Sciatic nerve (tissue), 2 donors: ENCODE measurements around the gene TCIRG1. TPM values are rescaled to one million over a fixed set of nuclear protein-coding genes. Genes with fewer than 3 reads are reported as not detected.
"Not testable (repeated sequence)": the region's sequence is repeated elsewhere in the genome, so short reads cannot be mapped to it uniquely, and the experiment has no call there.

Source experiments
- ATAC-seq: fragments of 200-7000 bp; cut with Tn5 transposase; one replicate; pipeline ENCODE4 v1.9.1; 2020; ENCODE audit warnings: mild to moderate bottlenecking, moderate library complexity
- DNase-seq: peaks from one replicate; pipeline ENCODE4 v3.0.0-alpha.2; 2020; ENCODE audit warnings: low spot score
- intact Hi-C: fragments of 100-400 bp; cut with DNase I; formaldehyde crosslinking; loops from one replicate; pipeline ENCODE4 v1.14.2; 2022
- total RNA-seq: library from RNA; stranded (reverse); fragmentation: NEBNext Ultra II Directional; extraction: Animal tissue kit (Norgen Biotek cat#: 25700); gene quantifications from one replicate; pipeline ENCODE4 v1.2.1, GENCODE V29; 2021
- donor health status: DM: no; HTN: no; CAD: no.
- donor health status: DM: no; HTN: no; CAD: no.

Gene TCIRG1
- total RNA-seq, 1 donor from 2014 or later: 128 TPM

DNA sequence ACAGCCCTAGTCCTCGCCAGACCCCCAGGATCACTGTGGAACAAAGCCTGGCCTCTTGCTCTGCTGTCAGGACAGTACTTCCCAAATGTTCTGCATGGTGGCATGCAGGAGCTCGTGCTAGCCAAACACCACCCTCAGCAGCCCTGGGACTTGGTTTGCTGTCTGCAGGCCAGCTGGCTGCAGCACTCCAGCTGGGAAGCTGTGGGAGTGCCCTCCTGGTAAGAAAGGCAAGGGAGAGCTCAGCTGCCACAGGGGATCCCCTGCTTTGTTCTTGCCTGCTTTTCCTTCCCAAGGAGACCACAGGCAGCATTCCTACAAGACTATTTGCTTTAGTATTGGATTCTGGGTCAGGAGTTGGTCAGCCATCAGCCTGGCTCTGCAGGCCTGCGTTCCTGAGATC is 27.9 kb downstream of the TCIRG1 start:
- DNase-seq (no peak), ATAC-seq (no peak)
- intact Hi-C loops: no loop called here

- ATAC-seq: no peak
- intact Hi-C loops: no loop called here
- DNase-seq: no peak
These were observed 29.2 kb downstream of the TCIRG1 start for GRCh38 chr11:68067991-68068390.

DNA sequence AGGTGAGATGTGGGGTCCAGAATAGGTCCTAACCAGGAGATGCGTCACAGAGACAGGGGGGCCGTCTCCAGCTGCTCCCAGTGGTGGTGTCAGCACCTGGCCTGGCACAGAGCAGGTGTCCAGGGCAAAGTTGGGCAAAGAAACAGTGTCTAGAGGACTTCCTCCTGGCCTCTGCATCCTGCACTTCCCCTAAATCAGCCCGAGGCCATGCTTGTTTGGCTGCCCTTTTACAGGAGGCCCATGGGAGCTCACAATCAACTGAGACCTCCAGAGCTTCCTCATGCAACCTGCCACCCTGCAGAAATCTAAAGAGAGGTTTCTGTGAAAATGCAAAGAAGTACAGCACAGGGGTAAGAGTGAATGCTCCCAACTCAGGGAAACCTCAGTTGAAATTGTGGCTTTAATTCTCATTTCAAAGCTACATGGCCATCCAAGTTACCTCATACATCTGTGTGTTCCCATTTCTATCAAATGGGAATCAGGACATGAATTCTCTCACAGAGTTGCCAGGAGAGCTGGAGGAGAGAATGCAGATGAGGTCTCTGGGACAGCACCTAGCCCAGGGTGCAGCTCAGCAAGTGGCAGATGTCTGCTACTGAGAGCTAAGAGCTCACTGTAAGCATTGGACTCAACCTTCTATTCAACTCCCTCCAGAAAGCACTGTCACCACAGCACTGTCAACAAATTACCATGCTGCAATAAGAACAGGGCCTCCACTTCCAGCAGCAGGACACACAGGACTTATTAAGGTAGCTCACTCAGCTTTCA is 32.6 kb downstream of the TCIRG1 start:
- DNase-seq: no peak
- intact Hi-C loops: no loop called here
- no peak for ATAC-seq

DNA sequence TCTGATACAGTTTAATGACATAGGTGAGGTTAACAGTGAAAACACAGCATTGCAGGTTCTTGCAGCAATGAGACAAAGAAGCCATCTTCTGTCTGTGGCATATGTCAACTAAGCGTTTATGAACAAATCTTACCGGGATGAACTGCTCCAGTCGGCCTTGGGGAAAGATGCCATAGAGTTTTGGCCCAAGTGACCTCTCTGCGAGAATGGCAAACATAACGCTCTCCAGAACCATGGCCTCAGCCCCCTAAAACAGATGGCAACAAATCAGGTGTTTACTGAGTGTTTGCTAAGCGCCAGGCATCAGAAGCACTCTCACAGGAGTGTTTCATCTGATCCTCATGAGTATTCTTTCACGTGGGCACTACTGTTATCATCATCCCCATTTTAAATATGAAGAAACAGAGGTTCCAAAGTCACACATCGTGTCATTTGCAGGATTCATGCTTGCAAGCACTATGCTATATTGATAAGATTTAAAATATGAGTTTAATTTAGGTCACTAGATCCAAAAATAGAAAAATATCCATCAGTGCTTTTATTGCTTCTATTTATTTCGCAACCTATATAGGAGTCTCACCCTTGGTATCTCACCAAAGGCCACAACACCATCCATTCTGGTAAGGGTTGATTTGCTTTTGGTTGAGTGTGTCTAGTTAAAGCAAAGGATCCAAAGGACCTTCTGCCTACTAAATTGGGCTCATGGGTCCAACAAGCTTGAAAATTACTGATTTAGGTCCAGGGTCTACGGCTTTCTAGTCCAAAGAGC is 35.9 kb downstream of the TCIRG1 start:
- intact Hi-C loops: no loop called here
- ATAC-seq (no peak), DNase-seq (no peak)

GRCh38 chr11:68076371-68077042 is 37.7 kb downstream of the TCIRG1 start:
- intact Hi-C loops: no loop called here
- no peak for ATAC-seq

GRCh38 chr11:68077617-68078582 is 39.1 kb downstream of the TCIRG1 start:
- ATAC-seq: peak; percentile 34
- DNase-seq: no peak
- intact Hi-C loops: no loop called here

More at GRCh38 chr11:68076371-68077042, 37.7 kb downstream of the TCIRG1 start:
- no peak for DNase-seq

DNA sequence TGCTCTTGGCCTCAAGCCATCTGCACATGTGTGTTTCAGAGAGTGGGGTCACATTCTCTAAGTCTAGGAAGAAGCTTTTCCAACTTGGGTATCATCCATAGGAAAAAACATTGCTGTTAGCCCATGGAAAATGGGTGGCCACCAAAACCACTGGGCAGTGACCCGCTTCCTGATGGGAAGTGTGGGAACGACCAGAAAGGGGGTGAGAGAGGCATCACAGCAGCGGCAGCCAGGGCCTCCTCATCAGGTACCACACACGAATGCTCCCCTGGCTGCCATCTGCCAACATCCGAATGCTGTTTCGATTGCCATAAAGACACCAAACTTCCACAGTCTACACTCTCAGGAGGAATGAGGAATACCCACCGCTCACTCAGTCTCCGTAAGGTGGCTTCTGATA is 42.0 kb downstream of the TCIRG1 start:
- intact Hi-C loops: no loop called here
- no peak for ATAC-seq

DNA sequence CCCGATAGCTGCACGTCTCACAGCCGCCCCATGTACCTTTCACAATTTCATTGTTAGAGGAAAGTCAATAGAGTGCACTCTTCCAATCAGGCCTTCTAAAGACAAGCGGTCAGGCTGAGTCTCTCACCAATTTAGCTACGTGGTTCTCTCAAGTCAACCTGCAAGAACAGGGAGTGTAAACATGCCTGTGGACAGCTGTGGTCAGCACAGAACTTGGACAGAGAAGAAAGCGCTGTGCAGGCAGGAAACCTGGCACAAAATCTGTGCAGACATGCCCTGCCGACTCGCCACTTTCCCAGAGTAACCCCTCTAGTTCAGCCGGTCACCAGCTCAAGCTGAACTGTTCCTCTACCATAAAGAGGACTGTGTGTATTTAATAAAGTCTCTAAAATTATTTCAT is 42.9 kb downstream of the TCIRG1 start:
- intact Hi-C loops: no loop called here
- no peak for DNase-seq
- no peak for ATAC-seq

More for the DNA sequence above, 42.0 kb downstream of the TCIRG1 start:
- no peak for DNase-seq

DNA sequence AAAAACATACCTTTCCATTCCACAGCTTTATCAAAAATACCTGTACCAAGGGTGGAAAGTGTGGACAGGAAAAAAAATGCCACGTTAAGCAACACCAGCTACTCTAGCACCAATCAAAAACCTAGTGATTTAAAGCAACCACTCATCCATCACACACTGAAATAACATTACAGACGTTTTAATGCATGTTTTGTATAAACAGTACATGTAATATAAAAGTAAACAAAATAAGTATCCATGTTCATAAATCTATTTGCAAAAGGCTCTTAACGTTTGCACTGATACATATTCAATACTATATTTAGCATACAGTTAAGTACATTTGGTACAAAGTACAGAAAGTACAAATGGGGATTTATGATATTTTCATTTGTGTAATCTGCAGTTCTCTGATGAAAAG is 43.7 kb downstream of the TCIRG1 start:
- ATAC-seq (no peak), DNase-seq (no peak)
- intact Hi-C loops: no loop called here

GRCh38 chr11:68083517-68083916 is 44.7 kb downstream of the TCIRG1 start:
- DNase-seq (no peak), ATAC-seq (no peak)
- intact Hi-C loops: no loop called here

GRCh38 chr11:68089679-68090078 is 50.9 kb downstream of the TCIRG1 start:
- ATAC-seq: no peak
- DNase-seq: no peak
- intact Hi-C loops: no loop called here

DNA sequence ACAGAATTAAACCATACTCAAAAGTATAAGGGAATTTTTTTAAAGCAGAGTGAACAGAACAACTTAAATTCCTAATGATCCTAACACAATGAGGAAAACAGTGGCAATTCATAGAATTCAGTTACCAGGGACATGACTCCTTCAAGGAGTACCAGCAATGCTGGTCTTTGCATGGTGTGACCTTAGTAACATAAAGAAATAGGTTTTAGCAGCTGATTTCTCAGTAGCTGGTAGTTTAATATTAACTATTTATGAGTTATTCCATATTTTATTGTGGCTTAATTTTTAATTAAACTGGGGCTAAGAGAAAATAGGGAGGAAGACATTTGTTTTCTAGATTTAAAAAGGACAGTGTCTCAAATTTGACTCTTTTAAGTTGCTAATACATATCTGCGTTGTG is 51.5 kb downstream of the TCIRG1 start:
- intact Hi-C loops: no loop called here
- ATAC-seq (no peak), DNase-seq (no peak)

- DNase-seq (no peak), ATAC-seq (no peak)
- intact Hi-C loops: no loop called here
These were observed 51.9 kb downstream of the TCIRG1 start for GRCh38 chr11:68090706-68091105.

GRCh38 chr11:68092411-68092810 is 53.6 kb downstream of the TCIRG1 start:
- intact Hi-C loops: no loop called here
- DNase-seq (no peak), ATAC-seq (no peak)

DNA sequence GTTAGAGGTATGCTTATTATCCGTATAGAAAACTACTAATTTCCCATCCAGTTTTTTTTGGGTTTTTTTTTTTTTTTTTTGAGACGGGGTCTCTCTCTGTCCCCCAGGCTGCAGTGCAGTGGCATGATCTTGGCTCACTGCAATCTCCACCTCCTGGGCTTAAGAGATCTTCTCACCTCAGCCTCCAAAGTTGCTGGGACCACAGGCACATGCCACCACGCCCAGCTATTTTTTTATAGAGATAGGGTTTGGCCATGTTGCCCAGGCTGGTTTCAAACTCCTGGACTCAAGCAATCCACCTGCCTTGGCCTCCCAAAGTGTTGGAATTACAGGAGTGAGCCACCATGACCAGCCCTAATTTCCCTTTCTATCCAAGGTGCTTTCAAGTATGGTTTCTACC is 54.1 kb downstream of the TCIRG1 start:
- intact Hi-C loops, ATAC-seq, DNase-seq: not testable (repeated sequence)

DNA sequence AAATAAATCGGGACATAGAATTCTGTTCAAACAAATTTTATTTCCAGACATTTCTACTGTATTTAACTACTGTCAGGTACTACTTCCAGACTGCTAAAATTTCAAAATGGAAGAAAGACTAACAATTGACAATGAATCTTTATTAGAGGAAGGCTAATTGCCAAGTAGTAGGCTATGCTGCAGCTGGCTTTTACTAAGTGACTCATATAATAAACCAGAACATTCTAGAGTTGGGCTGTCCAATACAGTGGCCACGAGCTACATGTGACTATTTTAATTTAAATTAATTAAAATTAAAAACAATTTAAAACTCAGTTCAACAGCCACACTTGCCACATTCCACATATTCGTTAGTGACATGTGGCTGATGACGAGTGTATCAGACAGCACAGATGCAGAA is 54.7 kb downstream of the TCIRG1 start:
- ATAC-seq: no peak
- DNase-seq: no peak
- intact Hi-C loops: no loop called here

DNA sequence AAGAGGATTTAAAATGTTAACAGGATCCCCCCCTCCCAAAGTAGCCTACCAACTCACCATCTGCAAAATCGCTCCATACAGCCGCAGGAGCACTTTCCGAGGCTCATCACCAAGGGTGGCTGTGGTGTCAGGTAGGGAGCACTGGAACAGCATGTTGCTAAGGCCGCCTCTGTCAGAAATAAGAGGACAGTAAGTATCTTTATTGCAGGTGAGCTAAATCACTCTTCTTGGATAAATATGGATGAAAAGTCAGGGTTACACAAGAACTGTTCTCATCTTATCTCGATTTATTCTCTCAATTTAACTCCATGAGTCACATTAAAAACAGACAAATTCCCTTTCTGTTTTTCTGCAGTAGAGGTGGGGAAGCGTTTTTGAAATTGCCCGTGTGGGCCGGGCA is 58.1 kb downstream of the TCIRG1 start:
- no peak for ATAC-seq
- intact Hi-C loops: no loop called here
- no peak for DNase-seq

DNA sequence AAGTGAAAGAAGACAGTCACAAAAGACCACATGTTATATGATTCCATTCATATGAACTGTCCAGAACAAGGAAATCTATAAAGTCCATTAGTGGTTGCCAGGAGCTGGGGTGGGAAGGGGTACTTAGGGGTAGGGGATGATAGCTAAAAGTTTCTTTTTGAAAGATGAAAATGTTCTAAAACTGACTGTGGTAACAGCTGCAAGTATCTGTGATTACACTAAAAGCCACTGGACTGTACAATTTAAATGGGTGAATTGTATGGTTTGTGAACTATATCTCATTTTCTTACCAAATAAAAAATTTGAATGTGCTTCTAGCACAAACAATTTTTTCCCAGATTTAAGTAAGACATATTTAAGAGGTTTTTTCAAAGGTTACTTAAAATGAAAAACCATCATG is 60.2 kb downstream of the TCIRG1 start:
- no peak for DNase-seq
- intact Hi-C loops: no loop called here

More for the DNA sequence above, 60.2 kb downstream of the TCIRG1 start:
- ATAC-seq: no peak
